Activated naive CD8-positive, alpha-beta T cell treated with anti-CD3 and anti-CD28 coated beads for 36 hours (primary cell): ENCODE results near the gene PXDN. TPM values are rescaled to one million over a fixed set of nuclear protein-coding genes. Genes with fewer than 3 reads are reported as not detected.
"Not testable (repeated sequence)": the region's sequence is repeated elsewhere in the genome, so short reads cannot be mapped to it uniquely, and the experiment has no call there.

Source experiments
- DNase-seq: peaks from one replicate; pipeline ENCODE4 v3.0.0; 2021
- H3K27ac Mint-ChIP-seq: one replicate; pipeline ENCODE4 v1.8.0; 2022; ENCODE audit warnings: mild to moderate bottlenecking, moderate library complexity, mixed read lengths
- H3K27me3 Mint-ChIP-seq: one replicate; pipeline ENCODE4 v1.8.0; 2022; ENCODE audit warnings: mild to moderate bottlenecking, mixed read lengths
- H3K36me3 Mint-ChIP-seq: one replicate; pipeline ENCODE4 v1.8.0; 2021; ENCODE audit warnings: mild to moderate bottlenecking, mixed read lengths
- H3K4me1 Mint-ChIP-seq: one replicate; pipeline ENCODE4 v1.8.0; 2021; ENCODE audit warnings: mixed read lengths
- H3K4me3 Mint-ChIP-seq: one replicate; pipeline ENCODE4 v1.8.0; 2022; ENCODE audit warnings: mild to moderate bottlenecking, moderate library complexity, mixed read lengths
- H3K9me3 Mint-ChIP-seq: one replicate; pipeline ENCODE4 v1.8.0; 2022; ENCODE audit warnings: mixed read lengths
- total RNA-seq, 2 experiments: library from RNA; stranded (reverse); gene quantifications; one replicate each; pipeline ENCODE4 v1.2.3, GENCODE V29; 2021

PXDN gene
- total RNA-seq, 2 experiments from 2014 or later, result 1.8 to 2.1 TPM

DNA sequence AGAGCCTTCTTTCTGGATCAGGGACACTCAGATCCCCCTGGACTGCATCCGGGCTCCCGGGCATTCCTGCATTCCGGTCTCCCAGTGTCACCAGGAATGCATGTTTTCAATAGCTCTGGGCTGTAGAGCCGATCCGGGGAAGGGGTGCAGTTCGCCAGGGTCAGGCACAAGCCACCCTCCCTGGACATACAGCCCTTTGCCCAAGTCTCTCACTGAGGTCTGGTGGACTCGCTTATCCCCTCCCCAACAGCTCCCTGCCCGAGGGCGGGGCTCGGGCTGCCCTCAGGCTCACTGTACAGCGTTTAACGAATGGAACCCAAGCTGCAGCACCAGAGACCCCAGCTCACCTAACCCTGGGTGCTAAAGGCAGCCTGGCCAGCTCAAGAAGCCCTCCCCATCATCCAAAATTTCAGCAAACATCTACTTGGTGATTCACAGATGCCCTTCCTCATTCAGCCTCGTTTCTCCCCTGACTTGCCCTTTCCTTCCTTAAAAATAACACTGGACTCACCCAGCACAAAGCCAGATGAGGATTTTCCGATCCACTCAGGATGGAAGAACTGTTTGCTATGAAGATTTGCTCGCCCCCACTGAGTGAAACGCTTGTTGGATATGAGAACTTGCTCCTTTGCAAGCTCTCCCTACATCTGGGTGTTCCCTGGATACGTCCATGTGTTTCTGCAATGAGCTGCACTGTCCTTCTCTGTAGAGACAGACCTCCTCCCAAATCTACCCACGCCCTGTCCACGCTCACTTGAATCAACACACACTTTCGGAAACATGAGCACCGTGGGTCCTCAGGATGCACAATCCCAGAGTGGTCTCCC, 58.1 kb downstream of the PXDN start:
- no peak overlapping the region for H3K4me3 Mint-ChIP-seq
- no peak for DNase-seq
- H3K9me3 Mint-ChIP-seq, result no peaks in the 10 kb centered on the region
- peaks cover 8% of the 10 kb centered on the region for H3K27me3 Mint-ChIP-seq
- H3K36me3 Mint-ChIP-seq, result no peaks in the 10 kb centered on the region
- no peak overlapping the region for H3K27ac Mint-ChIP-seq
- H3K4me1 Mint-ChIP-seq, result no peaks in the 10 kb centered on the region

DNA sequence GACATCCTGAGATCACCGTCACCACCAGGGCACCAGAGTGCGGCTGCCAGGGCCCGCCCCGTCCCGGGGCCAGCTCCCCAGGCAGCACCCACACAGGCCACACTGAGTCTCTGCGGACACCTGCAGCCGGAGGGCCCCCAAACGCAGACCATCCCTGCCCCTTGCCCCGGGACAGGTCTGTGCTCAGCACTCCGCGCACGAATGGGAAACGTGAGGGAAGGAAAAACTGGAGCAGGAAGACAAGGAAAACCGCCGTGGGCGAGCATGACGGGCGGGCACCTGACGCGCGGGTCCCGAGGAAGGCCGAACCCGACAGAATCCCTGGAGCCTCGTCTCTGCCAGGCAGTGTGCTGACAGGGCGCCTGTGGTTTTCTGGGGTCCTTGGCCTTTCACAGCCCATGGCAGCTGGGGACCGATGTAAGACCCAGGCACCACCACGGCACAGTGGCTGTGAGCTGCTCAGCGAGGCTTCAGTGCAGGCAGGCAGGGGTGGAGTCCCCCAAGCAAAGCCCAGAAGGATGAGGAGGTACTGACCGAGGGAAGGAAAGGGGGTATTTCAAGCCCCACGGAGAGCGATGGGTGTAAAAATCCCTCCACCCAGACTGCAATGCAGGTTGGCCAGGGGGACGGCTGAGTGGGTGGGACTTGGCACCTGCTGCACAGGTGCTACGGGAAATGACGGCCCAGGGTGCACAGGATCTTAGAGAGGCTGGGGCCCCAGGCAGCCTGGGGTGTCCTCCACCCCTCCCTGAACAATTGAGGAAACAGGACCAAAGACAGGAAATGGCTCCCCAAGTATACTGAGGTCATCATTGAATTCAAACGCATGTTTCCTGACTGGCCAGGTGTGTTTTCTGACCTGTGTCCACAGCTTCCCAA, 59.0 kb downstream of the PXDN start:
- H3K9me3 Mint-ChIP-seq, result no peaks in the 10 kb centered on the region
- no peaks in the 10 kb centered on the region for H3K4me1 Mint-ChIP-seq
- DNase-seq, result no peak
- no peak overlapping the region for H3K27ac Mint-ChIP-seq
- no peak overlapping the region for H3K4me3 Mint-ChIP-seq
- no peaks in the 10 kb centered on the region for H3K36me3 Mint-ChIP-seq
- peaks cover 8% of the 10 kb centered on the region for H3K27me3 Mint-ChIP-seq

DNA sequence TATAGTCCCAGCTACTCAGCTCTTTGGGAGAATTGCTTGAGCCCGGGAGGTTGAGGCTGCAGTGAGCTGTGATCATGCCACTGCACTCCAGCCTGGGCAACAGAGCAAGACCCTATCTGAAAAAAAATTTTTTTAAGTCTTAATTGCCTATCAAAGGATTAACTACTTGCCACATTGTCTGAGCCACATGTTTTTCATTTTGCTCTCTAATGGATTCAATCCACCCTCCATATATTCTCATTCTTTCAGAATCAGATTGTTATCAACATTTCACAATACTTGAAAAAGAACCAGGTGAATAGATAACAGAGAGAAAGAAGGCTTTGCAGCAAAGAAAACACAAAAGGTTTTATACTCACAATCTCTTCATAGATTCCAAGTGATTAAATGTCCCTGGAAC, 61.0 kb downstream of the PXDN start:
- Mint-ChIP-seq H3K4me1 (no peaks in the 10 kb centered on the region), H3K27ac (no peak overlapping the region), H3K9me3 (no peaks in the 10 kb centered on the region), H3K4me3 (no peak overlapping the region), H3K27me3 (peaks cover 8% of the 10 kb centered on the region), H3K36me3 (no peaks in the 10 kb centered on the region)
- no peak for DNase-seq

DNA sequence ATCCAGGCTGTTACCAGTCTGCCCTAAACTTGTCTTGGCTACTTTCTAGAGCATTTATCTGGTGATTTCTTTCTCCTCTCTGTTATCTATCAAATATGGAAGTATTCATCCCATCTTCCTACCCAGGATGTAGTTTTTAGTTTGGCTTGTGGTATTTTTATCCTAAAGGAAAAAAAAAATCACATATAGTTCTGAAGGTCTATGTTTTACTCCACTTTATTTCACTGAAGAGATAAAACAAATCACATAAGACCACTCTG, 62.2 kb downstream of the PXDN start:
- Mint-ChIP-seq H3K27me3 (peaks cover 8% of the 10 kb centered on the region), H3K9me3 (no peaks in the 10 kb centered on the region), H3K36me3 (no peaks in the 10 kb centered on the region), H3K27ac (no peak overlapping the region), H3K4me1 (no peaks in the 10 kb centered on the region), H3K4me3 (no peak overlapping the region)
- DNase-seq, result no peak

DNA sequence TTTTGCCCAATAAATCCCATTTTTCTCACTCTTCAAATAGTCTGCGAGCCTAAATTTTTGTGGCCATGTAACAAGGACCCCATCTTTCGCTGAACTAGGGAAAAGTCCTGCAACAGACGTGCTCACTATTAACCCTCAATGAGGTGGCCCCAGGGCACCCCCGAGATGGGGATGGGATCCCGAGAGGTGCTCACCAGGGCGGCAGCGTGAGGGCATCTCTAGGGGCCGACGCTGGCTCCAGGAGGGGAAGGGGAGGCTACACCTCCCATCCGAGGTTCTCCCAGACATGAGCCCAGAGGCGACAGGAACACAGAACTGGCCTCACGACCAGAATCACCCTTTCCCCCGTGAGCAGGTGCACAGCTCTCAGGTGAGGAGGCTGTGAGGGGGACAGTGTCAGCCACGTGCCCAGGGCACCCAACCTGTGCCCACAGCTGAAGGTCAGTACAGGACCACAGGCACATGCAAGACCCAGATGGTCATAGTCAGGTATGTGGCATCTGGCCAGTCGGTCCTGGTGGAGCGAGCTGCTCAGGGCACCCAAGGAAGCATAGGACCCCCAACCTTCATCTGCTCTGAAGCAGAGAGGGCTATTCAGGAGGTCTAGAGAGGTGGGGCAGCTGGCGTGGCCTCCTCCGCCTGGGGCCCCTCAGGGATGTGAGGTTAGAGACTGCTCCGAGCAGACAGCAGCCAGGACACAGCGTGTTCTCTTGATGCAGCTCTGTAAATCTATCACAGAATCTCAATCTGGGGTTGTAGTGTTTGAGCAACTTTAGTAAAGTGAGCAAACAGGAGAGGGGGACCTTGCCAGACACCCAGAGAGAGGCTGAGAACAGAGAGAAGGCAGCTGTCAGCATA, 62.8 kb downstream of the PXDN start:
- H3K9me3 Mint-ChIP-seq, result no peaks in the 10 kb centered on the region
- no peaks in the 10 kb centered on the region for H3K36me3 Mint-ChIP-seq
- no peaks in the 10 kb centered on the region for H3K4me1 Mint-ChIP-seq
- peaks cover 2% of the 10 kb centered on the region for H3K27me3 Mint-ChIP-seq
- no peak overlapping the region for H3K27ac Mint-ChIP-seq
- DNase-seq, result no peak
- no peak overlapping the region for H3K4me3 Mint-ChIP-seq

DNA sequence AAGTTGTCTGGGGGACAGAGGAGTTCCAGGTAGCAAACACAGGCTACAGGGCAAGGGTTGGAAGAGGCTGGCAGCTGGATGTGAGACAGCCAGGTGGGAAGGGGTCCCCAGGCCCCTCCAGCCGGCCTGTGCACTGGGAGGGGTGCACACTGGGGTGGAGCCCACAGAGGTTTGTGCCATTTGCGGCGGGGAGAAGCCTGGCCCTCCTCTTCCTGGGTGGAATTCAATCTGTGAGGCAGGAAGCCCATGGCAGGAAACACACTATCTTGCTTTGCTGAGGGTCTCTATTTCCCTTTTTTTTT, 63.3 kb downstream of the PXDN start:
- no peak for DNase-seq
- H3K9me3 Mint-ChIP-seq, result no peaks in the 10 kb centered on the region
- no peak overlapping the region for H3K27ac Mint-ChIP-seq

DNA sequence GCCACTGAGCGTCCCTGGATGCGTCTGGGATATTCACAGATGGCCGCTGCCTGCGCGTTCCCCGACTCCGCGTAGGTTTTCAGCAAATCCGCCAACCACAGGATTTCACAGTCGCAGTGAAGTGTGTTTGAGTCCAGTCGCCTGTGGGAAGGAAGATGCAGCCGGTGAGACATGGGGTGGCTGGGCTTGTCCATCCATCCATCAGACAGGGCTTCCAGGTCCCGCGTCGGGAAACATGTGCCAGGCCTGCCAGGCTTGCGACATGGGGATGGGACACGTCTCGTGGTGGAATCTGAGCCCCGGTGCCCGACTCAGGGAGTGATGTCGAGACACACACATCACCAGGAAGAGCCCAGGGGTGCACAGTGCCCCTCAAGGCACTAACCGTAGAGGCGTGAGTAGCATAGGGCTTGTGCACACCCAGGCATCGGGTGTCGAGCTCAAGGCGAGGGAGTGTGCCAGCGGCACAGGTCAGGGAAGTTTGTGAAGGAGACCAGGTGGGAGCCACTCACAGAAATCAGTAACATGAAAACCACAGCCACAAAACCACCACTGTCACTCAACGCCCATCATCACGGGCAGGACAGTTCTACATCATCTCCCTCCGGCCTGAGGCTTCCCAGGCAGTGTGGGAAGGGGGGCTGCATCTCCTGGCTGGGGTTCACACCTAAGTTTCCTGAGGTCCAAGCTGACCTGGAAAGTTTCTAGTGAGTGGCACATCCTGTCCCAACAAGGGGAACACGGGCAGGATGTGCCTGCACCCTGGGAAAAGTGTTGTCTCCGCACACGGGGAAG, 63.9 kb downstream of the PXDN start:
- H3K27ac Mint-ChIP-seq, result no peak overlapping the region
- H3K4me3 Mint-ChIP-seq, result no peak overlapping the region
- no peaks in the 10 kb centered on the region for H3K27me3 Mint-ChIP-seq
- DNase-seq, result no peak
- H3K9me3 Mint-ChIP-seq, result no peaks in the 10 kb centered on the region
- no peaks in the 10 kb centered on the region for H3K4me1 Mint-ChIP-seq
- H3K36me3 Mint-ChIP-seq, result no peaks in the 10 kb centered on the region

More for the DNA sequence above, 63.3 kb downstream of the PXDN start:
- H3K4me3 Mint-ChIP-seq, result no peak overlapping the region
- no peaks in the 10 kb centered on the region for H3K27me3 Mint-ChIP-seq
- no peaks in the 10 kb centered on the region for H3K36me3 Mint-ChIP-seq
- H3K4me1 Mint-ChIP-seq, result no peaks in the 10 kb centered on the region

DNA sequence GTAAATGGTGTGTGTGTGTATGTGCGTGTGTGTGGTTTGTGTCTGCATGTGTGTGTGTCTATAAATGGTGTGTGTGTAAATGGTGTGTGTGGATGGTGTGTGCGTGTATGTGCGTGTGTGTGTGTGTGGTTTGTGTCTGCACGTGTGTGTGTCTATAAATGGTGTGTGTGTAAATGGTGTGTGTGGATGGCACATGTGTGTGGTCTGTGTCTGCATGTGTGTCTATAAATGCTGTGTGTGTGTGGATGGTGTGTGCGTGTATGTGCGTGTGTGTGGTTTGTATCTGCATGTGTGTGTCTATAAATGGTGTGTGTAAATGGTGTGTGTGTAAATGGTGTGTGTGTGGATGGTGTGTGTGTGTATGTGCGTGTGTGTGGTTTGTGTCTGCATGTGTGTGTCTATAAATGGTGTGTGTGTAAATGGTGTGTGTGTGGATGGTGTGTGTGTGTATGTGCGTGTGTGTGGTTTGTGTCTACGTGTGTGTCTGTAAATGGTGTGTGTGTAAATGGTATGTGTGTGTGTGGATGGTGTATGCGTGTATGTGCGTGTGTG, 64.8 kb downstream of the PXDN start:
- not testable (repeated sequence) for DNase-seq, H3K4me3 Mint-ChIP-seq, H3K9me3 Mint-ChIP-seq, H3K27me3 Mint-ChIP-seq, H3K4me1 Mint-ChIP-seq, H3K27ac Mint-ChIP-seq, H3K36me3 Mint-ChIP-seq

DNA sequence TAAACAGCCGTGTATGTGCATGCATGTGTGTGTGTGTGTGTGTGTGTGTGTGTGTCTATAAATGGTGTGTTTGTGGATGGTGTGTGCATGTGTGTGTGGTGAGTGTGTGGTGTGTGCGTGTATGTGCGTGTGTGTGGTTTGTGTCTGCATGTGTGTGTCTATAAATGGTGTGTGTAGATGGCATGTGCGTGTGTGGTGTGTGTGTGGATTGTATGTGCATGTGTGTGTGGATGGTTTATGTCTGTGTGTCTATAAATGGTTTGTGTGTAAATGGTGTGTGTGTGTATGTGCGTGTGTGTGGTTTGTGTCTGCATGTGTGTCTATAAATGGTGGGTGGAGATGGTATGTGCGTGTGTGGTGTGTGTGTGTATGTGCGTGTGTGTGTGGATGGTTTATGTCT, 65.2 kb downstream of the PXDN start:
- not testable (repeated sequence) for DNase-seq, H3K27ac Mint-ChIP-seq, H3K36me3 Mint-ChIP-seq, H3K4me1 Mint-ChIP-seq, H3K27me3 Mint-ChIP-seq, H3K9me3 Mint-ChIP-seq, H3K4me3 Mint-ChIP-seq

DNA sequence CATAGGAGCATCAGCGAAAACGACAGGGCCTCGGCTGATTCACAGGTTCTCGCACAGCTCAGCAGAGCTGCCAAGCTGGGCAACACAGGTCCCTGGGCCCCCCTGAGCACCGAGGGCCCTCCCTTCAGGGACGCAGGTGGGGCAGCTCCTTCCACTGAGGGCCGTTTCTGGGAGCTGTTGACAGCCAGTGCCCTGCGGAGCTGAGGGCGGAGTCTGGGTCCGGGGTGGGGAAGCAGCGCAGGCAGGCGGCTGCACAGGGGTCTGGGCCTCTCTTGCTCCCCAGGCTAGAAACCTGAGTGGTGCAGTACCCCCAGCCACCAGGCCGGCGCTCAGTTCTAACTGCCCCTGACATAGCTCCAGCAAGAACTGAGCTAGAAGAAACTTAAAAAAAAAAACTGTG, 65.7 kb downstream of the PXDN start:
- no peaks in the 10 kb centered on the region for H3K4me1 Mint-ChIP-seq
- H3K9me3 Mint-ChIP-seq, result no peaks in the 10 kb centered on the region
- H3K27me3 Mint-ChIP-seq, result no peaks in the 10 kb centered on the region
- no peak overlapping the region for H3K4me3 Mint-ChIP-seq
- no peaks in the 10 kb centered on the region for H3K36me3 Mint-ChIP-seq
- H3K27ac Mint-ChIP-seq, result no peak overlapping the region
- DNase-seq, result no peak

DNA sequence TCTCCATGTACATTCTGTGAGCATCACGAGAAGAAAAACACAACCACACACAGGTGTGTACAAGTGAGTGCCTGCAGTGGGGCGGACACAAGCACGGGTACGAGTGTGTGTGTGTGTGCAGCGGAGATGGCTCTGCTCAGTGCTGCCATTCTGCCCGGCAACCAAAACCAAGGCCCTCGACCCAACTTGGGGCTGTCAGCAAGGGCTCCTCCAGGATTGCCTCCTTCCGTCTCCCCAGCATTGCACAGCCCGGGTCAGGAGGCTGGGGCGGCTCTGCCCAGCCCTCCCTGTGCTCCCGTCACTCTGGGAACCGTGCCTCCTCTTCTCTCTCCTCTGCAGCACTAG, 66.5 kb downstream of the PXDN start:
- Mint-ChIP-seq H3K27ac (no peak overlapping the region), H3K4me1 (no peaks in the 10 kb centered on the region), H3K4me3 (no peak overlapping the region), H3K36me3 (no peaks in the 10 kb centered on the region), H3K27me3 (no peaks in the 10 kb centered on the region), H3K9me3 (no peaks in the 10 kb centered on the region)
- no peak for DNase-seq

DNA sequence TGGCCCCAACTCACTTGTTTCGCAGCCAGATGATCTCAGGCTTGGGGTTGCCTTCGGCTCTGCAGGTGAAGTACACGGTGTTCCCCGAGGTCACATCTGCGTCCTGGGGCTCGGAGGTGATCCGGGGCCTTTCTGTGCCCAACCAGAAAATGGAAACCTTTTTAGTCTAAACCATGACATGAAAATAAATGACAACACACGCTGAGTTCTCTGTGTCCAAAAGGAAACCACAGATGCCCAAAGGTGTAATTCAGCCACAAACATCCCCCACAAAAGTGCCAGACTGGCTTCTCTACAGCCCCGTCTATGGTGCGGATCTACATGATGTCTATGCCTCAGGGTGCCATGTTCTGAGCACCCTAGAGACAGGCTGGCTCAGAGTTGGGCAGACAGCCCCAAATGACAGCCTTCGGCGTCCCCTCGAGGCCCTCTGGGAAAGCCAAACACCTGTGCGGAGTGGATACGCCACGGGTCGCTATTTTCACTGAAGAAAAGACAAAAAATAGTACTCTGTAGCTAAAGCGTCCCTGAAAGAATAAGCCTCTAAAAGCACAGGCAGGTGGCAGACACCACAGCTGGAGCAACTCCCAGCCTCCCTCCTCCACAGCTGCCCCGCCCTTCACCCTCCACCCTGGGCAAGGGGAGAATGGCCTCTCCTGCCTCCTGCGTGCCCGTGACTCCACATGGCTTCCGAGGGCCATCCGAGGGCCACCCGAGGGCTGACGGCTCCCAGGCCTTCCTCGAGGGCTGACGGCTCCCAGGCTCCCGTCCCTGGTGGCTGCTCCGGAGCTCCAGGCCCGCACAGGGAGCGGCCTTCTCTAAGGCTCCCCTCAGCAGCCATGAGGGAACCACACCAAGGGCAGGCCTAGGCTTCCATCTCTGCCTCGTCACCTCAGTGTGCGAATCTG, 67.1 kb downstream of the PXDN start:
- Mint-ChIP-seq H3K9me3 (no peaks in the 10 kb centered on the region), H3K36me3 (no peaks in the 10 kb centered on the region), H3K27me3 (no peaks in the 10 kb centered on the region), H3K4me3 (no peak overlapping the region), H3K27ac (no peak overlapping the region), H3K4me1 (no peaks in the 10 kb centered on the region)
- DNase-seq, result no peak

DNA sequence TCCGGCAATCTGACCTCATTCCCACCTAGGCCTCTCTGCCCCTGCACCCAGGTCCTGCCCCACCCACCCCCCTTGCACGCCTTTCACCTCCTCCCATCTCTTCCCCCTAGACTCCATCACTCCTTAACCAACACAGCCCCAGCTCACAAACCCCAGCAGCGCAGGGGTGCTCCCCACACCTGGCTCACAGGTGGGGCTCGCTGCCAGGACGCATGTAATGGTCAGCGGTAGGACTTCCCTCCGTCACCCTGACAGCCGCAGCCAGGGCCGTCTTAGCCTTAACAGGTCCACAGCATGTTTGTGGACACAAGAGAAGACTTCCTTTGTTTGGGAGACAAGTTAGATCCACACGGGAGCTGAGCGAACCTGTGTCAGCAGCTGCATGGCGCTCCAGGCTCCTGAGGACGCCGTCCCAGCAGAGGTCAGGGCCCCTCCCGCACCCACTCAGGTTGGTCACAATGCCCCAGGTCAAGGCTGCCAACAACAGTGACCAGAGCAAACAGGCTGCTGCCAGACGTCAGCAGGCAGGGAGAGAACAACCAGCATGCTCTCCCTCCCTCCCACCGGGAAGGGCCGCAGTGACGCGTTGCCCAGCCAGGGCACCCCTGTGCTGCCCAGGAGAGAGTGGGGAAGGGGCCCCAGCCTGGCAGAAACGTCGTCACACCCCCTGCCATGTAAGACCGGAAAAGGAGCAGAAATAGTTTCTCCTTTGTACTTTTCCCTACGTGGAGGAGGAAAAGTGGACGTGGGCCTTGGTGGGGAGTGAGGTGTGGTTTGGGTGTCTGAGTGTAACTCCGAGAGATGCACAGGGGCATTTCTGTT, 68.0 kb downstream of the PXDN start:
- Mint-ChIP-seq H3K27ac (no peak overlapping the region), H3K4me3 (no peak overlapping the region), H3K4me1 (no peaks in the 10 kb centered on the region), H3K36me3 (no peaks in the 10 kb centered on the region), H3K9me3 (no peaks in the 10 kb centered on the region), H3K27me3 (no peaks in the 10 kb centered on the region)
- DNase-seq, result no peak
